SK-N-DZ (cell line): ENCODE data around the gene FREY1.
"Not testable (repeated sequence)": the region's sequence is repeated elsewhere in the genome, so short reads cannot be mapped to it uniquely, and the experiment has no call there.

ENCODE experiments used
- DNase-seq: peaks from one replicate; pipeline ENCODE4 v3.0.0-alpha.2; 2015; ENCODE audit warnings: low spot score

Gene FREY1

DNA sequence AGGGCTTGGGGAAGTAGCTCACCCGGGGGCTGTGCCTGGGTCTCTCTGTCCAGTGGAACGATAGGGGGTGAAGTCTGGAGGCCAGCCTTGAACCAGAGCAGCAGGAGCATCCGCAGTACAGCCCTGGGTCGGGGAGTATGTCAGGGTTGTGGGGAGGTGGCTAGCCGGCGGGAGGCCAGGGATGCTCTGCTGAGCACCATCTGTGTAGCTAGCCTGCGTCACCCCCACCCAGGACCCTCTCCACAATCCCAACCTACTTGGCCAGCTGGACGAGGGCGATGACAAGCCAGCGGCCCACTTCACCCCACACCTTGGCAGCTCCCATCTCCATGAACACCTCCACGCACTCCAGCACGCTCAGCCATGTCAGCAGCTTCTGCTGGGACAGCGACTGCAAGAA is 8.4 kb upstream of the FREY1 start:
- DNase-seq: no peak

DNA sequence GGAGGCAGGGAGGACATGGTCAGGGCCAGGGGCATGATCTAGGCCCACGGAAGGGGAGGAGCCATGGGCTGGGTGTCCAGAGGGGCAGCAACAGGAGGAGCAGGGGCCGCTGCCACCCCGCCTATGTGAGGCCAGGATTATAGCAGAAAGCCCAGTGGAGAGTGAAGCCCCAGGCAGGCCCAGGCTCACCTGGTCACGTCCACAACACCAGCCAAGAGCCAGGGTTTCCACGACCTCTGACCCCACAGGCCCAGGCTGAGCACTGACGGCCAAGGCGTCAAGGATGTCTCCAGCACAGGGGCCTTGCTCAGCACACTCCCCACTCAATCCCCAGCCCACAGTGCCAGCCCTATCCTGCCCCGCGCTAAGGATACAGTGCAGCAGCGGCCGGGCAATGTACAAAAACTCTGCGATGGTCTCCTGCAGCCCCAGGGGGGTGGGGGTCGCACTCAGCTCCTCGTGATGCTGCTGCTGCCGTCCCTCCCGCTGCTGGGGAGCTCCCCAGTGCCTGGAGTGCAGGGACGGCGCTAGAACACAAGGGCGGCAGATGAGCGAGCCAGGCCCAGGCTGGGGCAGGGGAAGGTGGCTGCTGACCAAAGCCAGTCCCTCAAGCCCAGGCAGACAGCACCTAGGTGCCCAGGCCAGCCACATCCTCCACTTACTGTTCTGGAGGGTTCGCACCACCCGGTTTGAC is 7.0 kb upstream of the FREY1 start:
- DNase-seq: no peak

DNA sequence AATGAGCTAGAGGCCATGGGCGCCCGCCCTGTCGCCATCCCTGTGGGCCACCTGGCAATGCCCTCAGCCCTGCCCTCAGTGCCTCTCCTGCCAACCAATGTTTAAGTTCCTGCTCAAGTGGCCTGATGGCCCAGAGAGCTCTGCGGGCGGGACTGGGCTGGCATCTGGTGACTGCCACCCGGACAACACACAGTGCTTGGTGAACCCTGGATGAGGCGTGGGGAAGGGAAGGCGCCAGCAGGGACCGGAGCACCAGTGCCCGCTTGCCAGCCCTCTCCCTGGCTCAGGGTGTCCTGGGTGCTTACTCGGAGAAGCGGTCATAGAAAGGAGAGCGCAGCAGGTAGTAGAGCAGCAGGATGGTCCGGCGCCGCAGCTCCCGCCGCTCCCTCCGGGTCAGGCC is 6.4 kb upstream of the FREY1 start:
- no peak for DNase-seq

DNA sequence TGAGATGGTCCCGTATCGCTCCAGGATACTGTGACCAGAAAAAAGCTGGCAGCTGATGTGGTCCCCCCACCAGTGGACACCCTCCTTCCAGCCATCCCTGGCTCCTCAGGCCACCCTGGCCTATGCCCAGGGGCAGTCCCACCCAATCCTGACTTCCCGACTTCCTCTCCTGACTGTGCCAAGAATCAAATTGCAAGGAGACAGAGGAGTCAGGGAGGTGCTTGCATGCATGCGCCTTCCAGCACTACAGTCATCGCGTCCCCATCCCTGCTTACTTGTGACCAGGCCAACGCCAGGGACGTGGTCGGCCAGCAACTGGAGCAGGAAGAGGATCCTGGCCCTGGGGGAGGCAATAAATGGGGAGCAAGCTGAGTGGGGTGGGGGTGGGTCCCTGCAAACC is 3.6 kb upstream of the FREY1 start:
- no peak for DNase-seq

- no peak for DNase-seq
Measured at GRCh38 chr11:45909594-45910475, 2.8 kb upstream of the FREY1 start.

GRCh38 chr11:45907911-45908370 is 870 bp upstream of the FREY1 start:
- no peak for DNase-seq

DNA sequence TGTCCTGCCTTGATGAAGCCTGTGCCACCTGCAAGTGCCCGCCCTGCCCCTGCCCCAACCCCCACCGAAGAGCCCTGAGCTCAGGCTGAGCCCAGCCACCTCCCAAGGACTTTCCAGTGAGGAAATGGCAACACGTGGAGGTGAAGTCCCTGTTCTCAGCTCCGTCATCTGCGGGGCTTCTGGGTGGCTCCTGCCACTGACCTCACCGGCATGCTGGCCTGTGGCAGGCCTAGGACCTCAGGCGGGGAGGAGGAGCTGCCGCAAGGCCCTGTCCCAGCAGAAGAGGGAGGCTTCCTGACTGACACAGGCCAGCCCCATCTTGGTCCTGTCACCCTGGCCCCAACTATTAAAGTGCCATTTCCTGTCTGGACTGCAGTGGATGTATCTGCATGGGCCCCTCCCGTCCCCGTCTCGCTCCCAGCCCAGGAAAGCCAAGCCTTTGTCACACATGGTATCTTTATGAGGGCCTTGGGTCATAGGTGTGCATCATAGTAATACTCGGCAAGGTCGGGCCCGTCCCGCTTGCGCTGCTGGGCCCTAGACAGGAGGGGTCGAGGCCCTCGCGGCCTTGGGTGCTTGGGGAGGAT is 882 bp downstream of the FREY1 start:
- no peak for DNase-seq

DNA sequence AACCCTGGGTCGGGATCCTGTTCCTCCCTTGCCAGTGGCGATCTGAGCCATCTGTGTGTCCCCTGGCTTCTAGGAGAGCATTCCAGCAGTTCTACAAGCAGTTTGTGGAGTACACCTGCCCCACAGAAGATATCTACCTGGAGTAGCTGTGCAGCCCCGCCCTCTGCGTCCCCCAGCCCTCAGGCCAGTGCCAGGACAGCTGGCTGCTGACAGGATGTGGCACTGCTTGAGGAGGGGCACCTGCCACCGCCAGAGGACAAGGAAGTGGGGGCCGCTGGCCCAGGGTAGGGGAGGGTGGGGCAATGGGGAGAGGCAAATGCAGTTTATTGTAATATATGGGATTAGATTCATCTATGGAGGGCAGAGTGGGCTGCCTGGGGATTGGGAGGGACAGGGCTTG is 1.5 kb downstream of the FREY1 start:
- DNase-seq: not testable (repeated sequence)

- DNase-seq: no peak
Measured at GRCh38 chr11:45905095-45905494, 2.0 kb downstream of the FREY1 start.

DNA sequence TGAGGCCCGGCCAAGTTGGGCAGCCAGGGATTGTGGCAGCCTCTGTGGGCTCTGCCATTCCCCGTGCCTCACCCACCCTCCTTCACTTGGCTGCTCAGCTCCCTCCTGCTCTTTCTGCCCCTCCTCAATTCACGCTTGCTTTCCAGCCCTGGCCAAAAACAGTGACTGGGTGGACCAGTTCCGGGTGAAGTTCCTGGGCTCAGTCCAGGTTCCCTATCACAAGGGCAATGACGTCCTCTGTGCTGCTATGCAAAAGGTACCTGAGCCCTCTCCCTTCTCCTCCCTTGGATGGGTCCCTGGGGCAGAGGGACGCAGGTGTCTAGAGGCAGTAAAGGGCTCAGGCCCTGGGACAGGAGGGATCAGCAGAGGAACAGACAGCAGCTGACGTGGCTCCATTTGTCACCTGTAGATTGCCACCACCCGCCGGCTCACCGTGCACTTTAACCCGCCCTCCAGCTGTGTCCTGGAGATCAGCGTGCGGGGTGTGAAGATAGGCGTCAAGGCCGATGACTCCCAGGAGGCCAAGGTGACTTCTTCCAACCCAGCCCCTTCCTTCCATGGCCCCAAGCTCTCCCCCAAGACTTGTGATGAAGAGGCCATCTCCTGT is 2.7 kb downstream of the FREY1 start:
- no peak for DNase-seq

- DNase-seq: no peak
Measured at GRCh38 chr11:45902452-45903380, 4.4 kb downstream of the FREY1 start.

DNA sequence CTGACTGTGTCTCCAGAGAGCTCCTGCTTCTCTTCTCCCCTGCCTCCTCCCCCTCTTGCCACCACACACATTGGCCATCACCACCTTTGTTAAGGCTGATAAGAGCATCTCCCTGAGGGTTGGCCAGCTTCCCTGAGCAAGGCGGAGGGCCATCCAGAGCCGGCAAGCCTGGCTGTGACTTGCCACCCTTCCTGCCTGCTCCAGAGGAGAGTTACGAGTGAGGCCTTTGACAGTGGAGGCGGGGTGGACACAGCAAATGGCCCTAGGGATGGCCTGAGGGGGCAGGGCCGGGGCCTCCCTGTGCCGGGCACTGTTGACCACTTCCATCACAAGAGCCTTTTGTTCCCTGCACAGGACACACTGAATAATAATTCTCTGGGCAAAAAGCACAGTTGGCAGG is 5.4 kb downstream of the FREY1 start:
- no peak for DNase-seq

DNA sequence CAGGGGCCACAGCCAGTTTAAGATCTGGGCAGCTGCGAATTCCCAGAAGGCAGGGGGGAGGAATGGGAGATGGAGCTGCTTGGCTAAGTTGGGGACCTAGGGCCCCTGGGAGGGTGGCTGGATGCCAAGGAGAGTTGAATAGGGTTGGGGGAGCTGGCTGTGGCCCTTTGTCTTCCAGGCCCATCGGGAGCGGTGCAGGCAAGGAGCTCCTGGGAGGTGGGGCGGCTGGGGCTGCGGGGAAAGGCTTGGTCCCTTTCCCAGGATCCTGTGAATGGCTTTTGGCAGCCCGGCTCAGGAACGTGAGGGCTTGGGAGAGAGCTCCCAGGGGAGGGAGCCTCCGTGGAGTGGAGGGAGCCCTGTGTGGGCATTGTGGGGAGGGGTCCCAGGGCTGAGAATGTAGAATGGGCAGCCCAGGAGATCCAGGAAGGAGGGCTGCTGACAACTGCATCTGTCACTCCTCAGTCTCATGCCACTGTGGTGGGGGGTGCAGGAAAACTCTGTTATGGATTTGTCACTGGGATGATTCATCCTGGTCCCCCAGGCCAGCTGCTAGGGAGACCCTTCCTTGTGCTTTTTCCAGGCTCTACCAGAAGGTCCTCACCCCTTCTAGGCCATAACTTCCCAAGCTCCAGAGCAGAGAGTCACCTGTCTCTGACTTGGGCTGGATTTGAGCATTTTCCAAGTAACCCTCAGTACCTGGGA is 6.0 kb downstream of the FREY1 start:
- DNase-seq: no peak

GRCh38 chr11:45900175-45900800 is 6.8 kb downstream of the FREY1 start:
- DNase-seq: not testable (repeated sequence)

DNA sequence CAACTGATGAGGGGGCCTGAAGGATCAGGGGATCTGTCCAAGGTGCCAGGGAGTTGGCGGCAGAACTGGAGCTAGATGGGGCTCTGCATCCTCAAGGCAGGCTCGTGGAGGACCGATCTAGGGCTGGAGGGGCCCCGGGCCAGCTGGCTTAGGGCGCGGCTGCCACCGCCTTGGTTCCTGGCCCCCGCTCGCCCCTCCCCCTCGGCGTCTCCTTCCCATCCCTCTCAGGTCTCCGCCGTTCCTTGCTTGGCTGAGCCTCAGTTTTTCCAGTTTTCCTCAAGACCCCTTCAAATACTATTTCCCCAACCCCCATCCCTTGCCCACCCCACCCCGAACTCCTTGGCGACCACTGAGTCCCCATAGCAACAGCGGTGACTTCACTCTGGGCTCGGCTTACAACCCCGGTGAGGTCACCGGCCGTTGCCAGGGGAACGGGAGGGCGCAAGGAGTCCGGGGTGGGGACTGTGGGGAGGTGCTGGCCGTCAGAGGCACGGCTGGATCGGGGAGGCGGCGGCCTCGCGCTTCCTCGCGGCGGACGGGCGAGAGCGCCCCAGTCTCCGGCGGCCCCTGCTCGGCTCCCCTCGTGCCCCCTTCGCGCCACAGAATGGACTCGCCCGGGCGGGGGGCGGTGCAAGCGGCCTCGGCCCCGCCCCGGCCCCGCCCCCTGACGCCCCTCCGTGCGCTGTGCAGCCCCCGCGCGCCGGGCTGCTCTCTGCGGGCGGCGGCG is 7.5 kb downstream of the FREY1 start:
- peak; percentile 92 for DNase-seq

- DNase-seq: no peak
Measured at GRCh38 chr11:45899086-45899447, 8.0 kb downstream of the FREY1 start.

DNA sequence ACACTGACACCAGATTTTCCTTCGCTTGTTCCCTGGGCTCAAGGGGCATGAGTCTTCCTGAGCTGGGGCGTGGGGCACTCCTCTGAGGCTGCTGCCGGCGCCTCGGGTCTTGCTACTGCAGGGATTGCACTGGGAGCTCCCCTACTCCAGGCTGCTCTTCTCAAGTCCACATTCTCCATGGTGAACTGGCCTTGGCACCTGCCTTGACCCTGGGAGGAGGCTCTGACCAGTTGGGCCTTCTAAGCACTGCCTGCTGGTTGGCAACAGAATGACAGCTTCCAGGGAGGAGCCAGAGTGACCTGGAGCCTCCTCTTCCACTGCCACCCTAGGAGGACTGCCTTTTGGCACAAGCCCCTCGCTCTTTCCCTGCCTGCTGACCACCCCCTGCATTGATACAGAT is 9.5 kb downstream of the FREY1 start:
- no peak for DNase-seq

DNA sequence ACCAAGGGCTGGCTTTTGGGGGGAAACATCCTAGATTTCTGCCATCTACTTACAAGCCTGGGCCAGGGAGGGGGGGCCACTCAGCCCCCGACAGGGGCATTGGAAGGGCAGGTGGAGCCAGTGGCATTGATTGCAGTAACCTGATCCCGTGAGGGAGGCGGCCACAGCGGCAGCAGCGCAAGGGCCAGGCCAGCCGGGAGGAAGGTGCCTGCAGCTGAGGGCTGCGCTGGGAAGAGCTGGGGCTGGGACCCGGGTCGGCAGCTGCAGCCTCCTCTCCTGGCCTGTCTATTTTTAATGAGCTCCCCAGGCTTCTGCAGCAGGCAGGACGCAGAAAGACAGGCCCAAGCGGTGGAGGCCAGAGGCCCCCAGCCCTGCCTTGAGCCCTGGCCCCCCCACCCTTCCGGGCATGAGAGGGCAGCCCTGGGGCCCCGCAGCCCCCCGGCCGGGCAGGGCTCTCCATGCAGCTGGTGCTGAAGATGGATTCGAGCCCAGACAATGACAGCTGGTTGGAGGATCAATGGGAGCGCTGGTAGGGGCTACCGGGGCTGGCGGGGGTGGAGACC is 10.6 kb downstream of the FREY1 start:
- DNase-seq: peak; percentile 87
